Mucosa of descending colon (tissue), 3 donors: ENCODE results near the gene JADE1. TPM values are rescaled to one million over a fixed set of nuclear protein-coding genes. Genes with fewer than 3 reads are reported as not detected.

Source experiments
- ATAC-seq: fragments of 200-7000 bp; cut with Tn5 transposase; one replicate; pipeline ENCODE4 v1.9.1; 2020; ENCODE audit warnings: mild to moderate bottlenecking, moderate library complexity
- DNase-seq, 3 donors: peaks; one replicate each; pipeline ENCODE4 v3.0.0-alpha.2; 2020
- H3K36me3 ChIP-seq: fragments of 200-600 bp; one replicate; pipeline ENCODE4 v1.8.0; 2021; ENCODE audit warnings: low read depth, mild to moderate bottlenecking
- H3K4me1 ChIP-seq: fragments of 200-600 bp; one replicate; pipeline ENCODE4 v1.8.0; 2021; ENCODE audit warnings: low read depth, mild to moderate bottlenecking
- H3K4me3 ChIP-seq: fragments of 200-600 bp; one replicate; pipeline ENCODE4 v1.8.0; 2021; ENCODE audit warnings: mild to moderate bottlenecking
- H3K9me3 ChIP-seq: fragments of 200-600 bp; one replicate; pipeline ENCODE4 v1.8.0; 2021; ENCODE audit warnings: mild to moderate bottlenecking
- intact Hi-C, 2 donors: fragments of 100-400 bp; cut with DNase I in 1 of 2; cut with micrococcal nuclease in 1 of 2; formaldehyde crosslinking; loops; one replicate each; pipeline versions ENCODE4 v1.11.0 to v1.11.1; 2022; cut with DNase I, micrococcal nuclease
- total RNA-seq, 3 donors: library from RNA; stranded (reverse); fragmentation: NEBNext Ultra II Directional in 2 of 3; extraction: Animal tissue kit (Norgen Biotek cat#: 25700) in 2 of 3; gene quantifications; one replicate each; pipeline versions ENCODE4 v1.2.1 to v1.2.4, GENCODE V29; 2021 to 2023
- TF ChIP-seq, protein P1 (sequence below): fragments of 200-600 bp; IDR thresholded peaks from one replicate; pipeline ENCODE4 v1.8.0; 2022; ENCODE audit warnings: antibody characterized with exemption, mild to moderate bottlenecking
- donor health status: DM: no; HTN: no; CAD: no; lungs with moderate emphysema.
- donor health status: DM: no; HTN: no; CAD: no.
- donor health status: DM: no; HTN: yes; CAD: no.

JADE1 gene
- total RNA-seq, 3 donors from 2014 or later, result 8.5 to 30.9 (median 10.8) TPM

DNA sequence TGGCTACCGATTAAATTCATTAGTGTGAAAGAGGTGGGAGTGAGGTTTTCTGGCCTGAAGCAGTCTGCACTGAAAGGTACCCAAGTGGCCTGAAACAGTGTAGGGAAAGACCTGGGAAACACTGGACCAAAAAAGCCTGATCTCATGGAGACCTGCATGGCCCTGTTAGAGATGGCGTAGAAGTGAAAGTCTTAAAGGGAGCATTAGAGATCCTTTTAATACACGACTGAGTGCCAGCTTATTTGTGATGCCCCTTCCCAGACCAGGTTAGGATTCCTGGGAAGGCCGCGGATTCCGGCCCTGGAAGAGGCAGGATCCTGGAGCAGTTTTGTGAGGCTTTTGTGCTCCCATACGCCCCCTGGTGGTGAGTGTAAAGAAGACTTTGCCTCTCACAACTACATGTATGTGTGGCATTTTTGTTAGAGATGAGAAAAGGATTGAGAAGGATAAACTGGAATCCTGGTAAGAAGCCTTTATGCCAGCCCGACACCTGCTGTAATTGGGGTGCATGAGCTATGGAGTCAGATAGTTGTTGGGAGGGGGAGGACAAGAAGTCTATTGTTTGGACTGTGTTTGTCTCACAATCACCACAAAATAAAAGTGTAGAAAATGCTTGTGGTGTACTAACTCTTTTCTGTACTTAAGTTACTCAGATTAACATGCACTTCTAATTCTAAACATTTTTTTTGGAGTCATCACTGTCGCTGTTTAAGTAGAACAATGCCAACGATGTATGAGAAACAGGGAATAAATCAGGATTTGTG, 54.0 kb downstream of the JADE1 start:
- H3K9me3 ChIP-seq, result no peaks in the 10 kb centered on the region
- no peaks in the 10 kb centered on the region for H3K36me3 ChIP-seq
- intact Hi-C loops, result loop anchor here (5.0 to 10.0 kb wide), 2 partner anchors 296 to 669 kb away; no protein-coding TSS in a partner anchor
- H3K4me3 ChIP-seq, result no peak overlapping the region
- H3K4me1 ChIP-seq, result peaks cover 8% of the 10 kb centered on the region
- ATAC-seq, result peak; percentile 84
- DNase-seq, result peak; percentile 62 to 78 (median 77)
- TF ChIP-seq, protein P1, sequence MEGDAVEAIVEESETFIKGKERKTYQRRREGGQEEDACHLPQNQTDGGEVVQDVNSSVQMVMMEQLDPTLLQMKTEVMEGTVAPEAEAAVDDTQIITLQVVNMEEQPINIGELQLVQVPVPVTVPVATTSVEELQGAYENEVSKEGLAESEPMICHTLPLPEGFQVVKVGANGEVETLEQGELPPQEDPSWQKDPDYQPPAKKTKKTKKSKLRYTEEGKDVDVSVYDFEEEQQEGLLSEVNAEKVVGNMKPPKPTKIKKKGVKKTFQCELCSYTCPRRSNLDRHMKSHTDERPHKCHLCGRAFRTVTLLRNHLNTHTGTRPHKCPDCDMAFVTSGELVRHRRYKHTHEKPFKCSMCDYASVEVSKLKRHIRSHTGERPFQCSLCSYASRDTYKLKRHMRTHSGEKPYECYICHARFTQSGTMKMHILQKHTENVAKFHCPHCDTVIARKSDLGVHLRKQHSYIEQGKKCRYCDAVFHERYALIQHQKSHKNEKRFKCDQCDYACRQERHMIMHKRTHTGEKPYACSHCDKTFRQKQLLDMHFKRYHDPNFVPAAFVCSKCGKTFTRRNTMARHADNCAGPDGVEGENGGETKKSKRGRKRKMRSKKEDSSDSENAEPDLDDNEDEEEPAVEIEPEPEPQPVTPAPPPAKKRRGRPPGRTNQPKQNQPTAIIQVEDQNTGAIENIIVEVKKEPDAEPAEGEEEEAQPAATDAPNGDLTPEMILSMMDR, result peak; percentile 66

GRCh38 chr4:128865132-128865531, 55.6 kb downstream of the JADE1 start:
- no peak for DNase-seq
- TF ChIP-seq, protein P1, result no peak
- Histone ChIP-seq H3K4me3 (no peak overlapping the region), H3K36me3 (no peaks in the 10 kb centered on the region), H3K4me1 (peaks cover 3% of the 10 kb centered on the region), H3K9me3 (no peaks in the 10 kb centered on the region)
- ATAC-seq, result no peak
- intact Hi-C loops, result loop anchor here (10.0 kb wide), 1 partner anchor 670 kb away; no protein-coding TSS in a partner anchor

DNA sequence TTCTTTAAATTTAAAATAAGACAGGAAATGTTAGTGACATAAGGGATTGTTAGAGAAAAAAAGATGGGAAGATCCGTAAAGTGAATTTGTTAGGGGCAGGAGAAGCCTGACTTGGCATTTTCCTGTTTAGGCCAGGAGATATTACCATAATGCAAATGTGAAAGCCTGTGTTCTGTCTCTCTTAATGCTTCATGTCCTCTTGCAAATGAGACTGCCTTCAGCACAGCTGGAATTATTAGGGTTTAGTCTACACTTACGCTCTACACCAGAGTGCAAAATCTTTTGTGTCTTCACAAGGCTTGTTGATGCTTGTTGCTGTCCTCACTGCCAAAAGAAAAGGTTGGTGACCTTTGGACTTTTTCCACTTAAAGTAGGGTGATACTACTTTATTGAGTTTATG, 56.8 kb downstream of the JADE1 start:
- H3K9me3 ChIP-seq, result no peaks in the 10 kb centered on the region
- intact Hi-C loops, result loop anchor here (10.0 kb wide), 1 partner anchor 671 kb away; no protein-coding TSS in a partner anchor
- peaks cover 3% of the 10 kb centered on the region for H3K4me1 ChIP-seq
- no peak overlapping the region for H3K4me3 ChIP-seq
- H3K36me3 ChIP-seq, result no peaks in the 10 kb centered on the region
- ATAC-seq (no peak), DNase-seq (no peak)
- TF ChIP-seq, protein P1, result no peak

DNA sequence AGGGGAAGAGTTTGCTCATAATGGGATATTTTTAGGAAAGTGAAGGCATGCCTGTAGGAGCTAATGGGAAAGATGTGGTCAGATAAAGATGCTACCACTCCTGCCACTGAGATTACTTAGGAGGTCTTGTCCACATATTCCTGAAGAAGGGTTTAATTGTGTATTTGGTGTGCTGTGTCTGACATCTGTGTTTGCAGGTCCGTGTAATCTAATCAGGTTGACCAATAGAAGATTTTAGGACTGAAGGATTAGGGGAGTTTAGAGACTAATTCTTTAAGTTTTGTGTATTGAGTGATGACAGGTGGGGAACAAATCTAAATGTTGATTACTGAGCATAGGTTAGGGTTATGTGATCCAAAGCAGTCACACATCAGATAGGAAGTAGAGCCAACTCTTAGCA, 57.2 kb downstream of the JADE1 start:
- DNase-seq, result no peak
- intact Hi-C loops, result loop anchor here (10.0 kb wide), 1 partner anchor 672 kb away; no protein-coding TSS in a partner anchor
- Histone ChIP-seq H3K36me3 (no peaks in the 10 kb centered on the region), H3K9me3 (no peaks in the 10 kb centered on the region), H3K4me3 (no peak overlapping the region), H3K4me1 (peaks cover 3% of the 10 kb centered on the region)
- no peak for ATAC-seq
- TF ChIP-seq, protein P1, result no peak

DNA sequence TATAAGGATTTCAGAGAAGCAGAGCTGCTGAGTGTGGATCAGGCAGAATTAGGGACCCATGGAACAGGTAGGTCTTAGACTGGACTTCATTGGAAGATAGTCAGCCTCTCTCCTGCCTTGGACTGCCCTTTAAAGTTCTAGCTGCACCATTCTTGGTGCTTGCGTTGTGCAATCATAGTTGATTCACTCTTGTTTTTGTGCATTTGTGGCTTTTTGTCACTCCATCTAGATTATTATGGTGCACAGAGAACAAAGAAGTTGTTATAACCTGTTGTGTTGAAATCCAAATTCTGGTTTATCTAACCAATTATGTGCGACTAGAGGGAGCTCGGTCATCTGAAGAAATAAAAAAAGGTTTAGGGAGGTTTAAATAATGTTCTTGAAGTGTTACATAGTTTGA, 59.3 kb downstream of the JADE1 start:
- H3K4me1 ChIP-seq, result peaks cover 3% of the 10 kb centered on the region
- TF ChIP-seq, protein P1, result no peak
- no peaks in the 10 kb centered on the region for H3K9me3 ChIP-seq
- H3K36me3 ChIP-seq, result no peaks in the 10 kb centered on the region
- no peak overlapping the region for H3K4me3 ChIP-seq
- intact Hi-C loops, result loop anchor here (10.0 kb wide), 1 partner anchor 674 kb away; no protein-coding TSS in a partner anchor
- DNase-seq, result no peak
- no peak for ATAC-seq
